ENCODE data around the gene CPN2.

The CPN2 gene

GRCh38 chr3:194292331-194292730 lies 58.8 kb downstream of the CPN2 start:
- TF ChIP-seq FOXP2 (optimal IDR thresholded peaks at IDR 0.05; ENCODE audit: borderline replicate concordance, extremely low read depth, extremely low read length, insufficient read depth) (no peak), SIN3A (IDR thresholded peaks at IDR 0.05; ENCODE audit: borderline replicate concordance, insufficient read depth, low read length) (no peak), TAF1 (IDR thresholded peaks at IDR 0.05; ENCODE audit: borderline replicate concordance, insufficient read depth, low read length) (no peak), POLR2AphosphoS5 (IDR thresholded peaks at IDR 0.05; ENCODE audit: low read depth, low read length) (no peak), REST (IDR thresholded peaks at IDR 0.05; ENCODE audit: insufficient read depth in 1 of 2, low read depth in 2 of 2, low read length in 2 of 2) (no peak)

Measured in PFSK-1 (cell line).